22Rv1 (cell line): ENCODE data around the gene PRSS2.

ENCODE experiments used
- H3K27ac ChIP-seq: fragments of 450-650 bp; 2 replicates; pipeline ENCODE4 v1.5.1; 2017
- ZFX ChIP-seq: fragments of 450-650 bp; IDR thresholded peaks from 2 replicates; pipeline ENCODE4 v1.6.1; 2017; ENCODE audit warnings: antibody characterized with exemption, borderline replicate concordance
- TF ChIP-seq, protein P1 (sequence below): fragments of 450-650 bp; IDR thresholded peaks from 2 replicates; pipeline ENCODE4 v1.5.1; 2017; ENCODE audit warnings: mild to moderate bottlenecking

Gene PRSS2

DNA sequence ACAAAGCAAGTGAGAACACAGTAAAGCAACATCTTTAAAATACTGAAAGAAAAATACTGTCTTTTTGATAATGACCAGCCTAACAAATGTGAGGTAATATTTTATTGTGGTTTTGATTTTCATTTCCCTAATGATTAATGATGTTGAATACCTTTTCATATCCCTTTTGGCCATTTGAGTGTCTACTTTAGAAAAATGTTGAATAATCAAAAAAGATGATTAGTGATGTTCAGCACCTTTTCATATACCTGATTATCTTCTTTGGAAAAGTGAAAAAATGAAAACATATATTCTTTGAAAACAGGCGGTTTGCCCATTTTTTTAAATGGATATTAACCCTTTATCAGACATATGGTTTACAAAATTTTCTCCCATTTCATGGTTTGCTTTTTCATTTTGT lies 51.9 kb downstream of the PRSS2 start:
- H3K27ac ChIP-seq, result no peak overlapping the region
- TF ChIP-seq ZFX, result no peak
- TF ChIP-seq, protein P1, sequence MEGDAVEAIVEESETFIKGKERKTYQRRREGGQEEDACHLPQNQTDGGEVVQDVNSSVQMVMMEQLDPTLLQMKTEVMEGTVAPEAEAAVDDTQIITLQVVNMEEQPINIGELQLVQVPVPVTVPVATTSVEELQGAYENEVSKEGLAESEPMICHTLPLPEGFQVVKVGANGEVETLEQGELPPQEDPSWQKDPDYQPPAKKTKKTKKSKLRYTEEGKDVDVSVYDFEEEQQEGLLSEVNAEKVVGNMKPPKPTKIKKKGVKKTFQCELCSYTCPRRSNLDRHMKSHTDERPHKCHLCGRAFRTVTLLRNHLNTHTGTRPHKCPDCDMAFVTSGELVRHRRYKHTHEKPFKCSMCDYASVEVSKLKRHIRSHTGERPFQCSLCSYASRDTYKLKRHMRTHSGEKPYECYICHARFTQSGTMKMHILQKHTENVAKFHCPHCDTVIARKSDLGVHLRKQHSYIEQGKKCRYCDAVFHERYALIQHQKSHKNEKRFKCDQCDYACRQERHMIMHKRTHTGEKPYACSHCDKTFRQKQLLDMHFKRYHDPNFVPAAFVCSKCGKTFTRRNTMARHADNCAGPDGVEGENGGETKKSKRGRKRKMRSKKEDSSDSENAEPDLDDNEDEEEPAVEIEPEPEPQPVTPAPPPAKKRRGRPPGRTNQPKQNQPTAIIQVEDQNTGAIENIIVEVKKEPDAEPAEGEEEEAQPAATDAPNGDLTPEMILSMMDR, result no peak
